Measurements from ENCODE around the gene FAR2.

DNA sequence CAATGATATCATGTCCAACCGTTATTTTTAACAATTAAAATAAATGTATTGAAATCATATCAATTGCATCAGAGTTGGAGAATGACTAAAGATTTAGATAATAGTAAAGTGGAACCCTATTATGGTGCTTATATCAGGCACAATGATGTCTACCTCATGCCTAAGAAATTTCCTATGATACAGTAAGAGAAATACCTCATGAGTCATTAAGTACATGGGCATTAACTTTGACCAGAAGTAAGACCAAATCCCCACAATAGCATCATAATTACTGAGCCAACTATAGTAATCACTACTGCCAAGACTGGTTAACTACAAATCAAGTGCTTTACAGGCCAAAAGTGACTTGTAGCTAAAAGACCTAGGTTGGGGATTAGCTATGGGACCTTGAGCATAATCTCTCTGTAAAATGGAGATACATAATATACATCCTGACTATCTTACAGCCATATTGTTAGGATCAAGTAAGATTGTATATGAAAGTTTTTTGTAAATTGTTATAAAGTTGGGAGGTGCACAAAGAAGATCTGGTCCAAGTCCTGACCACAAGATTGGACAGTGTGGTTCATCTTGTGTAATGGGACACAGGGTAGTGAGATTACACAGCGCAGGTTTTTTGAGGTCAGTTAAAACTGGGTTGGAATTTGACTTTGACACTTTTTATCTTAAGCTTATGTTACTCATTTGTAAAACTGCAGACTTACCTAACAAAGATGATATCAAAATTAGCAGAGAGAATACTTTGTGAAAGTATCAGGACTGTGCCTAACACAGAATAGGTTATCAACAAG, 171.4 kb downstream of the FAR2 start:
- TF ChIP-seq CTCF (IDR thresholded peaks at IDR 0.05) (no peak), POLR2A (IDR thresholded peaks at IDR 0.05) (no peak)
